GM12878 (cell line): Measurements from ENCODE around the gene ZCCHC17. TPM values are rescaled to one million over a fixed set of nuclear protein-coding genes. Genes with fewer than 3 reads are reported as not detected.

Experiments used
- ATAC-seq: fragments of 200-7000 bp; cut with Tn5 transposase; 3 replicates; pipeline ENCODE4 v1.9.1; 2020; ENCODE audit warnings: mild to moderate bottlenecking, moderate library complexity
- BruUV-seq: library from RNA; stranded (reverse); fragments of 400-500 nt; replicated peaks from 2 replicates; lab custom pipeline; 2021; lab: Mats Ljungman, UMichigan
- CTCF ChIA-PET: fragments of 300-600 bp; sonication (Branson Sonifier 250); formaldehyde crosslinking; extraction: SDS; loops from one replicate; lab custom pipeline; 2021; ENCODE audit warnings: inconsistent platforms; lab: Yijun Ruan, JAX
- POLR2A ChIA-PET: fragments of 350-600 bp; formaldehyde crosslinking; extraction: SDS; loops from one replicate; lab custom pipeline; 2021; ENCODE audit warnings: inconsistent platforms; lab: Charles Lee
- RAD21 ChIA-PET: fragments of 300-600 bp; sonication (Branson Sonifier 250); formaldehyde crosslinking; loops from one replicate; lab custom pipeline; 2023; ENCODE audit warnings: antibody characterized with exemption; ENCODE audit not compliant: unreplicated experiment; lab: Charles Lee
- SMC1A ChIA-PET: fragments of 300-600 bp; sonication (Branson Sonifier 250); formaldehyde crosslinking; loops from one replicate; lab custom pipeline; 2023; ENCODE audit not compliant: unreplicated experiment, uncharacterized antibody; lab: Charles Lee
- DNase-seq: peaks from one replicate; pipeline ENCODE4 v3.0.0-alpha.2; 2011; ENCODE audit warnings: low read depth, low spot score
- FAIRE-seq: peaks from 3 replicates; lab custom pipeline; 2011; peaks lifted over from hg19 to GRCh38; lab: Jason Lieb, UNC
- H2AFZ ChIP-seq: 2 replicates; pipeline ENCODE4 v1.6.0; 2011; ENCODE audit warnings: low read depth, low read length, control low read depth; ENCODE audit not compliant: control insufficient read depth
- H3K27ac ChIP-seq: 2 replicates; pipeline ENCODE4 v1.5.1; 2011; ENCODE audit warnings: control low read depth; ENCODE audit not compliant: control insufficient read depth, insufficient read depth
- H3K27me3 ChIP-seq, 2 experiments: replicated peaks in 1 of 2; 2 replicates each; pipeline versions ENCODE4 v1.6.0 to v1.6.1; 2011; ENCODE audit warnings: low read length in 1 of 2; ENCODE audit not compliant: control insufficient read depth in 2 of 2, insufficient read depth in 2 of 2
- H3K36me3 ChIP-seq, 2 experiments: 2 replicates each; pipeline ENCODE4 v1.5.1; 2011; ENCODE audit warnings: low read length in 1 of 2; ENCODE audit not compliant: control insufficient read depth in 2 of 2, insufficient read depth in 2 of 2
- H3K4me1 ChIP-seq: 2 replicates; pipeline ENCODE4 v1.6.1; 2011; ENCODE audit warnings: mild to moderate bottlenecking, low read length, moderate library complexity, mixed read lengths; ENCODE audit not compliant: control insufficient read depth, insufficient read depth
- H3K4me2 ChIP-seq: 2 replicates; pipeline ENCODE4 v1.6.0; 2011; ENCODE audit warnings: control low read depth; ENCODE audit not compliant: control insufficient read depth, insufficient read depth
- H3K4me3 ChIP-seq: fragments of 200-600 bp; sonication (generic); 2 replicates; pipeline ENCODE4 v1.5.1; 2016
- H3K79me2 ChIP-seq: 2 replicates; pipeline ENCODE4 v1.6.0; 2011; ENCODE audit warnings: low read length; ENCODE audit not compliant: control insufficient read depth, insufficient read depth
- H3K9ac ChIP-seq: 2 replicates; pipeline ENCODE4 v1.8.0; 2011; ENCODE audit warnings: low read length, control low read depth, mixed read lengths; ENCODE audit not compliant: control insufficient read depth, insufficient read depth
- H3K9me3 ChIP-seq: replicated peaks from 3 replicates; pipeline ENCODE4 v1.5.1; 2011; ENCODE audit warnings: mild to moderate bottlenecking, low read length; ENCODE audit not compliant: control insufficient read depth, insufficient read depth
- H4K20me1 ChIP-seq: 2 replicates; pipeline ENCODE4 v1.6.0; 2011; ENCODE audit not compliant: control insufficient read depth, insufficient read depth
- ATF3 ChIP-seq: IDR thresholded peaks from 2 replicates; pipeline ENCODE4 v1.6.1; 2011; ENCODE audit warnings: low read depth, mild to moderate bottlenecking, low read length, moderate library complexity, borderline replicate concordance; ENCODE audit errors: extremely low read depth
- ATF7 ChIP-seq: fragments of 450-650 bp; IDR thresholded peaks from 2 replicates; pipeline ENCODE4 v1.6.1; 2016; ENCODE audit warnings: low read depth, mild to moderate bottlenecking
- DPF2 ChIP-seq: fragments of 450-650 bp; IDR thresholded peaks from 2 replicates; pipeline ENCODE4 v1.6.1; 2017; ENCODE audit warnings: mild to moderate bottlenecking
- KAT2A ChIP-seq: conservative IDR thresholded peaks from 2 replicates; pipeline ENCODE4 v1.6.1; 2011; ENCODE audit warnings: low read depth, low read length; ENCODE audit not compliant: control insufficient read depth
- LARP7 ChIP-seq: fragments of 450-650 bp; IDR thresholded peaks from 2 replicates; pipeline ENCODE4 v1.6.1; 2017; ENCODE audit warnings: mild to moderate bottlenecking
- MEF2A ChIP-seq: IDR thresholded peaks from 2 replicates; pipeline ENCODE4 v1.6.1; 2011; ENCODE audit warnings: low read depth, mild to moderate bottlenecking, low read length, moderate library complexity; ENCODE audit not compliant: insufficient read depth
- NR2F1 ChIP-seq: fragments of 450-650 bp; conservative IDR thresholded peaks from 2 replicates; pipeline ENCODE4 v1.6.1; 2017; ENCODE audit warnings: mild to moderate bottlenecking
- PAX8 ChIP-seq: fragments of 450-650 bp; IDR thresholded peaks from 2 replicates; pipeline ENCODE4 v1.6.1; 2017; ENCODE audit warnings: mild to moderate bottlenecking, moderate library complexity
- RAD51 ChIP-seq: fragments of 450-650 bp; IDR thresholded peaks from 2 replicates; pipeline ENCODE4 v1.6.1; 2016; ENCODE audit warnings: moderate library complexity, mild to moderate bottlenecking, inconsistent platforms
- SPI1 ChIP-seq: IDR thresholded peaks from 2 replicates; pipeline ENCODE4 v1.6.1; 2011; ENCODE audit warnings: low read depth, mild to moderate bottlenecking, low read length, moderate library complexity, borderline replicate concordance; ENCODE audit not compliant: insufficient read depth
- TARDBP ChIP-seq: IDR thresholded peaks from 2 replicates; pipeline ENCODE4 v1.6.1; 2016; ENCODE audit warnings: borderline replicate concordance
- WGBS: methylation state at CpG from one replicate; pipeline ENCODE4 v1.1.6; 2016; ENCODE audit warnings: low lambda C conversion rate; ENCODE audit not compliant: insufficient replicate concordance, insufficient coverage; ENCODE audit errors: missing lambda C conversion rate; 5-methylcytosine and 5-hydroxymethylcytosine counted together
- in situ Hi-C: fragments of 300-500 bp; cut with MboI; formaldehyde crosslinking; loops from 9 replicates; pipeline ENCODE4 v1.14.3; 2018; ENCODE audit warnings: mixed read lengths
- intact Hi-C: fragments of 100-400 bp; cut with micrococcal nuclease; formaldehyde crosslinking; loops from one replicate; pipeline ENCODE4 v1.14.2; 2022; ENCODE audit not compliant: unreplicated experiment
- polyA plus RNA-seq, 11 experiments: library from polyadenylated mRNA; depleted of rRNA in 4 of 11; unstranded in 6 of 11; stranded (reverse) in 5 of 11; fragments of >200 nt; fragmentation: Nextera tagmentation in 4 of 11; fragmentation: Illumina TruSeq in 1 of 11; extraction: Ambion mirVana in 4 of 11; extraction: Trizol in 1 of 11; gene quantifications; 1 replicate in 1 of 11; 2 replicates in 10 of 11; pipeline versions ENCODE4 v1.2.1 to v1.2.3, GENCODE V29; 2011 to 2016; ENCODE audit warnings: inconsistent platforms in 2 of 11, missing spikeins in 2 of 11, low read depth in 1 of 11
- total RNA-seq, 4 experiments: library from RNA; depleted of rRNA in 3 of 4; stranded (reverse); fragments of >200 nt in 3 of 4; fragmentation: Illumina TruSeq in 1 of 4; extraction: Trizol in 1 of 4; gene quantifications; 2 replicates each; pipeline versions ENCODE4 v1.2.1 to v1.2.3, GENCODE V29; 2013 to 2021
- TF ChIP-seq, protein P1 (sequence below): fragments of 150-350 bp; IDR thresholded peaks from 2 replicates; pipeline ENCODE4 v1.6.1; 2014; ENCODE audit warnings: mild to moderate bottlenecking, low read depth, low read length
- TF ChIP-seq, protein P2 (sequence below): IDR thresholded peaks from 2 replicates; pipeline ENCODE4 v1.6.1; 2012; ENCODE audit warnings: low read depth, low read length, improper control_type of control experiment
- TF ChIP-seq, protein P3 (sequence below): fragments of 450-650 bp; conservative IDR thresholded peaks from 2 replicates; pipeline ENCODE4 v1.6.1; 2017; ENCODE audit warnings: mild to moderate bottlenecking, moderate library complexity

ZCCHC17 gene
- total and polyA plus RNA-seq, 10 of the 15 experiments (the other 5 are each of a cell fraction or from before 2014, with no cell fraction given): 22.3 to 86.3 (median 47.0) TPM

GRCh38 chr1:31295874-31296485, 852 bp upstream of the ZCCHC17 start (continued):
- no peak for TF ChIP-seq TARDBP

DNA sequence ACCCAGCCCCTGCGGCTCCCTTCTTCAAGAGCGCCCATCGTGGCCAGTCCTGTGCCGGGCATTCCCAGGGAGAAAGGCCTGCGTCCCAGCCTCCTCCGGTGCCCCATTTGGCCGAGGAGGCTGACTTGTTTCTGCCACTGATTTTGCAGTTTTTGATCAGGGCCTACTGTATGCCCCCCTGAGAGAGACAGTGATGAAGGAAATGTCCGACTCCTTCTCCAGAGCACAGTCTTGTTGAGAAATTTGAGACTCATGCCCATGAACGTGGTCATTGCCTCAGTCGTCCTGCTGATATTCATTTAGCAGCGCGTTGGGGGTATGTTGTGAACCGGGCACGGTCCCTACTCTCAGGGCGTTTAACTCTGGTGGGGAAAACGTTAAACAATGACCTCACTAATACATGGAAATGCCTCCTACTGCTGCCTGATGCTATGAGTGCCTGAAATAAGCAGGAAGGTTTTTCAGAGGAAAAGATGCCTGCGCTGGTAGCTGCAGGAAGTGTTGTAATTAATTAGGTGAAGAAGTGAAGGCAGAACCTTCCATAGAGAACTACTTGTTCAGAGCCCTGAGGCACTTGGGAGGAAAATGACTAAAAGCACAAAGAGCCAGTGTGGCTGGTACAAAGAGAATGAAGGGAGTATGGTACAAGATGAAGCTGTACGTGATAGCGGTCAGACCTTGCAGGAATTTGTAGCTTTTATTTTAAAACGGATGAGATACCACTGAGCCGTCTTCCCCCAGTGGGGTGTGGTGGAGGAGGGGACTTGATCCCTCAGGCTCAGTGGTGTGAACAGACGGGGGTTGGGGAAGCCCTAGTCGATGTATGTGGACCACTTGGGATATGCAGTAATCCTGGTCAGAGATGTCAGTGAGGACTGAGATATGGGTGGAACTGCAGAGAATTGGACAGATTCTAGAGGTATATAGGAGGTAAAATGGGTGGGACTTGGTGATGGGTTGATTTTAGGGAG, 730 bp downstream of the ZCCHC17 start:
- Histone ChIP-seq H3K4me2 (peak overlapping the region; percentile 82), H4K20me1 (no peaks in the 10 kb centered on the region), H3K9ac (peak overlapping the region; percentile 81), H3K27me3 (no peaks in the 10 kb centered on the region), H3K27ac (peak overlapping the region; percentile 70), H3K9me3 (no peaks in the 10 kb centered on the region), H3K4me1 (no peaks in the 10 kb centered on the region), H3K36me3 (peaks cover 0 to 10% of the 10 kb centered on the region in 2 experiments; a peak in 2 of 4 replicates), H3K79me2 (peaks cover 46% of the 10 kb centered on the region), H3K4me3 (peak overlapping the region; percentile 84), H2AFZ (peak overlapping the region; percentile 76)
- in situ Hi-C loops (no loop called here), intact Hi-C loops (loop anchor here (2.0 to 5.0 kb wide), 2 partner anchors 125 to 250 kb away; no protein-coding TSS in a partner anchor)
- no peak for TF ChIP-seq RAD51
- TF ChIP-seq MEF2A: no peak
- TF ChIP-seq, protein P1, sequence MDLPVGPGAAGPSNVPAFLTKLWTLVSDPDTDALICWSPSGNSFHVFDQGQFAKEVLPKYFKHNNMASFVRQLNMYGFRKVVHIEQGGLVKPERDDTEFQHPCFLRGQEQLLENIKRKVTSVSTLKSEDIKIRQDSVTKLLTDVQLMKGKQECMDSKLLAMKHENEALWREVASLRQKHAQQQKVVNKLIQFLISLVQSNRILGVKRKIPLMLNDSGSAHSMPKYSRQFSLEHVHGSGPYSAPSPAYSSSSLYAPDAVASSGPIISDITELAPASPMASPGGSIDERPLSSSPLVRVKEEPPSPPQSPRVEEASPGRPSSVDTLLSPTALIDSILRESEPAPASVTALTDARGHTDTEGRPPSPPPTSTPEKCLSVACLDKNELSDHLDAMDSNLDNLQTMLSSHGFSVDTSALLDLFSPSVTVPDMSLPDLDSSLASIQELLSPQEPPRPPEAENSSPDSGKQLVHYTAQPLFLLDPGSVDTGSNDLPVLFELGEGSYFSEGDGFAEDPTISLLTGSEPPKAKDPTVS: no peak
- TF ChIP-seq ATF7: no peak
- no peak for TF ChIP-seq PAX8
- TF ChIP-seq ATF3: no peak
- TF ChIP-seq SPI1: no peak
- TF ChIP-seq, protein P2, sequence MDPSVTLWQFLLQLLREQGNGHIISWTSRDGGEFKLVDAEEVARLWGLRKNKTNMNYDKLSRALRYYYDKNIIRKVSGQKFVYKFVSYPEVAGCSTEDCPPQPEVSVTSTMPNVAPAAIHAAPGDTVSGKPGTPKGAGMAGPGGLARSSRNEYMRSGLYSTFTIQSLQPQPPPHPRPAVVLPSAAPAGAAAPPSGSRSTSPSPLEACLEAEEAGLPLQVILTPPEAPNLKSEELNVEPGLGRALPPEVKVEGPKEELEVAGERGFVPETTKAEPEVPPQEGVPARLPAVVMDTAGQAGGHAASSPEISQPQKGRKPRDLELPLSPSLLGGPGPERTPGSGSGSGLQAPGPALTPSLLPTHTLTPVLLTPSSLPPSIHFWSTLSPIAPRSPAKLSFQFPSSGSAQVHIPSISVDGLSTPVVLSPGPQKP: no peak
- TF ChIP-seq NR2F1: no peak
- TF ChIP-seq KAT2A: no peak
- peak; percentile 17; the same call in 1 of the 2 replicates for TF ChIP-seq DPF2
- TF ChIP-seq, protein P3, sequence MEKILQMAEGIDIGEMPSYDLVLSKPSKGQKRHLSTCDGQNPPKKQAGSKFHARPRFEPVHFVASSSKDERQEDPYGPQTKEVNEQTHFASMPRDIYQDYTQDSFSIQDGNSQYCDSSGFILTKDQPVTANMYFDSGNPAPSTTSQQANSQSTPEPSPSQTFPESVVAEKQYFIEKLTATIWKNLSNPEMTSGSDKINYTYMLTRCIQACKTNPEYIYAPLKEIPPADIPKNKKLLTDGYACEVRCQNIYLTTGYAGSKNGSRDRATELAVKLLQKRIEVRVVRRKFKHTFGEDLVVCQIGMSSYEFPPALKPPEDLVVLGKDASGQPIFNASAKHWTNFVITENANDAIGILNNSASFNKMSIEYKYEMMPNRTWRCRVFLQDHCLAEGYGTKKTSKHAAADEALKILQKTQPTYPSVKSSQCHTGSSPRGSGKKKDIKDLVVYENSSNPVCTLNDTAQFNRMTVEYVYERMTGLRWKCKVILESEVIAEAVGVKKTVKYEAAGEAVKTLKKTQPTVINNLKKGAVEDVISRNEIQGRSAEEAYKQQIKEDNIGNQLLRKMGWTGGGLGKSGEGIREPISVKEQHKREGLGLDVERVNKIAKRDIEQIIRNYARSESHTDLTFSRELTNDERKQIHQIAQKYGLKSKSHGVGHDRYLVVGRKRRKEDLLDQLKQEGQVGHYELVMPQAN: 0 out of 2 replicates have a peak, but pooled peaks have one; percentile 15
- TF ChIP-seq LARP7: 0 out of 2 replicates have a peak, but pooled peaks have one; percentile 62
- ChIA-PET RAD21 (interaction anchor here (0.6 to 1.7 kb wide), 5 partner anchors 26 to 252 kb away, joined by 3 to 7 read pairs (median 3); no protein-coding TSS in a partner anchor), CTCF (interaction anchor here (0.7 to 2.2 kb wide), 8 partner anchors 97 to 252 kb away, joined by 3 to 6 read pairs (median 4); no protein-coding TSS in a partner anchor), POLR2A (interaction anchor here (0.7 to 1.4 kb wide), 8 partner anchors 9 to 234 kb away, joined by 3 to 7 read pairs (median 4); no protein-coding TSS in a partner anchor), SMC1A (interaction anchor here (0.7 to 1.3 kb wide), 11 partner anchors 11 to 306 kb away, joined by 3 to 5 read pairs (median 3); partner anchors contain the start of gene FABP3)
- no peak for DNase-seq
- WGBS: under 1% methylated on average over 23 of the region's 23 CpGs
- peak; percentile 3 for ATAC-seq
- no peak for FAIRE-seq
- TSS peak; percentile 74 for BruUV-seq
